Eye (tissue), 1 donor: ENCODE data around the gene ACOXL.

ENCODE experiments used
- DNase-seq: peaks from one replicate; pipeline ENCODE4 v3.0.0-alpha.2; 2015

The ACOXL gene

DNA sequence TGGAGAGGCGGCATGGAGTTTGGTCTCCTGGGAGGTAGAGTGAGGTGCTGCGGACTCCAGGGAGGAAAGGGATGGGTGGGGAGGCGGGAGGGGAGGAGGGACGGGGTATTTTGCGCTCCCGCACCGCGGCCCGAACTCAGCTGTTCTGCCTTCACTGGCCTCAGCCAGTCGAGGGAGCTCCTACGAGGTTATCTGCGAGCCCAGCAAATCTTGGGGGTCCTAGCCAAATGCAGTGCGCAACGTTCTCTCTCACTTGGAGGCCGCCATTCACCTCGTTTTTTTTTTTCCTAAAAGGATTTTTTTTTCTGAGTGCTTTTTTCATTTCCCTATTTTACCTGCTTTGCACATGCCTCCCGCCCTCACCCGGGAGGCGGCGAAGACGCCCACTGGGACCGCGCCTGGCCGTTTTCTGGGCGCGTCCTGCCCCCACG, 387.5 kb downstream of the ACOXL start:
- no peak for DNase-seq

DNA sequence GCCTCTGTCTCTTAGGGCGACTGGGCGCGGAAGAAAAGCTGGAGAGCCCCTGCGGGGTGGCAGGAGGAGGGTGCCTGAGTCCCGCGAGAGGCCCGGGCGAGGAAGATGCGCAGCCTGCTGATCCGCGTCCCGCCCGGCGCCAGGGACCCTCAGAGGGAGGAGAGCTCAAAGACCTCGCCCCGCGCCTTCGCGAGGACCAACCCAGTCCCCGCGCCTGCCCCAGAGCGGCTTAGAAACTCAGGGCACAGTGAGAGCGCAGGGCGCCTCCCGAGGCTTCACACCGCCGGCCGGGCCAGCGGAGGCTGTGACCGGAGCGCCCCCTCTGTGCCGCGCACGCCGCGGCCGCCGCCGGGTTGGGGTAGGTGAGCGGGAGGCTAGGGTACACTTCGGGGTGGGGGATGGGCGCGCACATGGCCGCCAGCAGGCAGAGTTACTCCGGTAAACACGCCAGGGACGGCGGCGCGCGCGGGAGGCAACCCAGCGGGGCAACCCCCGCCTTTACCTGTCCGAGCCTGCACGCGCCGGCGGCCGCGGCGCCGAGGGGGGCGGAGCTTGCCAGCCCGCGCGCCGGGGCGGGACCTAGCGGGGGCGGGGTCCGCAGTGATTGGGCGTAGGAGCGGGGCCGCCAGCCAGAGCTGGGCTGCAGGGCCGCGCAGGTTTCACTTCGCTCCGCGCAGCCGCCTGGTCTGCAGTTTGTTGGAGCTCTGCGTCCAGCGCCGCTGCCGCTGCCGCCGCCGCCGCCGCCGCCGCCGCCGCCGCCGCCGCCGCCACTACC, 388.1 kb downstream of the ACOXL start, which contains the start of gene BCL2L11:
Gene BCL2L11 (plus strand): TSS at position 662 of the 775 bp plus-strand sequence. CDS start 2,832 bp downstream, outside the sequence.
- DNase-seq = peak; percentile 95

DNA sequence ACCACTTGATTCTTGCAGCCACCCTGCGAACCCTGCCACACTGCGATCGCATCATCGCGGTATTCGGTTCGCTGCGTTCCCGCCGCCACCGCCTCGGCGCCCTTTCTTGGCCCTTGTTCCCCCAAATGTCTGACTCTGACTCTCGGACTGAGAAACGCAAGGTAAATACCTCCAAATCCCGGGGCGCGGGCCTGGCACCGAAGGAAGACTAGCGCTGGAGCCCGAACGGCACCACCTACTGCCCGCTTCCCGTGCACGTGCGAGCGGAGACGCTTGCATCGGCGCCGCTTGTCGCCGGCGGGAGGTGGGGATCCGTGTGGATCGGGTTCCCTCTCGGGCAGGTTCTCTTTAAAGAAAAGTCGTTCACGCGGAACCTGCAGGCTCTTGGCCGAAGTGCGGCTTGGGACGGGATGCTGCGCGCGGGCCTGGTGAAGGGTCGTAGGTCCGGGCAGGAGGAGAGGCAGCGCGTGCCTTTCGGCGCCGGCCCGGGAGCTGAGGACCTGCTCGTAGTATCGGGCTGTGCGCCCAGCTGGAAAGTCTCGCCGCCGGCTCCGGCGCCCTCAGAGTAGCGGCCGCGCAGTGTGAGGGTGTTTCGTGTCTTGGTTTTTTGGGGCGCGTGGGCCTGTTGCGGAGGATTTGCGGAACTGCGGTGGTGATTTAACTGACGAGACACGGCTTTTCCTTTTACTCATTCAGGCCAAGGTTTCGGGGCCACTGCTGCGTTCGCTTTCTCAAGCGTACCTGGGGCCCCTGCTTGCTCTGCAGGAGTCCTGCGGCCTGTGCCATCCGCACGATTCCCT, 388.9 kb downstream of the ACOXL start:
- peak; percentile 86 for DNase-seq

DNA sequence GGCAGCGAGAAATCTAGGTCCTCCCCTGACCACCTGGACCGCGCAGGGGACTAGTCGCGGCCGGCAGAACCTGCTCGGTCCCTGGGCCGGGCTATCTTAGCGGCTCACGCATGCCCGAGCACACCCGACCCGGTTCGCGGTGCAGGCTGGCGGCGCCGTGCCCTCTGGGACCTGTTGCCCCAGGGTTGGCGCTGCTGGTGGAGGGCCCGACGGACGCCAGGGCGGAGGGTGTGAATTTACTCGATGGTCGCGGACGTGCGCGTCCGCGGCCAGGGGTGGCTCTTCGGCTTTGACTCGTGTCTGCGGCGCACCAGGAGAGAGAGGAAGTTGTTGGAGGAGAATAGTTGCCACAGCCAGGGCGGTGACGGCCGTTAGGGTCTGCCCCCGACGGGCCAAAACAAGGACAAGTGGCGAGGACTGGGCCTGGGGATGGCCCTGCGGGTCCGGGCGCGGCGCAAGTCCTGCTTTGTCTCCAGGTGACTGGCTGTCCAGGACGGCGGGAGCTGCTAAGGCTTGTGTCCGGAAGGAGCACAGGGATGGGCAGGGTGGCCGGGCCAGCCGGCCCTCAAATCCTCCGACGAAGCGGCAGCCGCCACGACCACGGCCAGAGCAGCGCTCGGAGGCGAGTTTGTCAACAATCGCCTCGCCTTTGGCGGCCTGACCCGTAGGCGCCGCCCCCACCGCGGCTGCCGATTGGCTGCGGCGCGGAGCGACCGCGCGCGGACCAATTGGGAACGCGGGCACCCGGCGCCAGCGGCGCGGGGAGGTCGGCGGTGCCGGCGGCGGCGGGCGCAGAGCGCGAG, 389.7 kb downstream of the ACOXL start:
- peak; percentile 95 for DNase-seq

DNA sequence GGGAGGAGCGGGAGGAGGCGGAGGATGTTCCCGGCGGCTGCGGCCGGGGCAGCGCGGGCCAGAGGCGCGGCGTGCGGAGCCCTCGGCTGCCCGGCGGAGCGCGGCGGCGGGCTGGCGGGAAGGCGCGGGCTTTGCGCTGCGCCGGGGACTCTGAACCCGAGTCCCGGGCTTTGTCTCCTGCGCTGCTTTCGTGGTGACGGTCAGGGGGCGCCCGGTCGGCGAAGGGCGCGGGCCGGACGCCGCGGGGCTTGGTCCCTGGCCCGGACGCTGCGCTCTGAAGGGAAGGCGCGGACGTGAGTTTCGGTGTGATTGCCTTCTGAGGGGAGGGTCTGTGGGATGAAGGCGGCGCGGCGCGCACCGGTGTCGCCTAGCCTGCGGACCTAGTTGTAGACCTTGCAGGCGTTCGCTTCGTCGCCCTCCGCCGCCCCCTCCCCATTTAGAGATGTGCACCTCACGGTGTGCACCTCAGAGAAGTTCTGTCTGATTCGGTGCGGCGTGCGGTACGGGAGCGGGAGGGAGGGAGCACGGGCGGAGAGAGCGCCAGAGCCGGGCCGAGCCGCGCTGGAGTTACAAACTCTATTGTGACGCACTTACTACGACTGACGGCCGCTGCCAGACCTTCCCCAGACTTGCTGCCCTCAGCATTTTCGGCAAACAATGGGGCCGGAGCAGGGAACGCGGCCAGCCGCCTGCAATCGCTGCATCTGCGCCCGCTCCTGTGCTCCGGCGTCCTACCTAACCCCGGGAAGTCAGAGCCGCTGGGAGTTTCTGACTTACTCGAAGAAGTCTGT, 390.5 kb downstream of the ACOXL start:
- DNase-seq = peak; percentile 90

DNA sequence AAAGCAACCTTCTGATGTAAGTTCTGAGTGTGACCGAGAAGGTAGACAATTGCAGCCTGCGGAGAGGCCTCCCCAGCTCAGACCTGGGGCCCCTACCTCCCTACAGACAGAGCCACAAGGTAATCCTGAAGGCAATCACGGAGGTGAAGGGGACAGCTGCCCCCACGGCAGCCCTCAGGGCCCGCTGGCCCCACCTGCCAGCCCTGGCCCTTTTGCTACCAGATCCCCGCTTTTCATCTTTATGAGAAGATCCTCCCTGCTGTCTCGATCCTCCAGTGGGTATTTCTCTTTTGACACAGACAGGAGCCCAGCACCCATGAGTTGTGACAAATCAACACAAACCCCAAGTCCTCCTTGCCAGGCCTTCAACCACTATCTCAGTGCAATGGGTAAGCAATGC, 391.4 kb downstream of the ACOXL start:
- DNase-seq = no peak

DNA sequence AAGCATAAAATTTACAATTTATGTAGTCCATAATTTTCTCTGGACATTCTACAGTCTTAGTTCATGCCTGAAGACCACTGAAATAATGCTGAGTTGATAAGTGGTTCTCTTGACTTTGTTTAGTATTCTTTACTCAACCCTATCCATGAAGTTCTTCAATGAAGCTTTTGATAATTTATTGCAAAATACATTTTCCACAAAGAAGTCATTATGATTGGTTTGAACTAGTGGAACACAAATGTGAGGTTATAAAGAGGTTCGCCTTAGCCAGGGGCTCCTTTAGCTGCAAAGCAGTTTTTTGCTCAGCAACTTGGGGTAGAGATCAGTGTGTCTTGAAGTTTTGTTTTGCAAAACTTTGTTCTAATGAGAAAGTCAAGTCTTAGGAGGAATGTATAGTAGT, 394.2 kb downstream of the ACOXL start:
- no peak for DNase-seq

DNA sequence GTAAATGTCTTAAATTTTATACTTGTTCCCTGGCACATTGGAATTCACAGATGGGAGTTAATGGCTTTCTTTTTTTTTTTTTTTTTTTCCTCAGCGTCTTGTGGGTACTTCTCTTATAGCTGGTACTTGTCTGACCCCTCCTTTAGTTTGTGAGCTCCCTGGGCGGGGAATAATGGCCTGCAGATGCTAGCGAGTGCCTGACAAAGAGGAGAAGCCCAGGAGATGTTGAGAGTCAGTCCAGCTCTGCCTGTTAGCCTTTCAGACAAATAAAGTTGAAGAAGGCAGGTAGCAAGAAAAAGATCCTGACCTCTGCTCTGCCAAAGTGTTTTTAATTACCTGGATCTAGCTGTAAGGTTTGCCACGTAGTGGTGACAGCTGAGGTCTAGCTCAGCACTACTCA, 395.0 kb downstream of the ACOXL start:
- DNase-seq = no peak

DNA sequence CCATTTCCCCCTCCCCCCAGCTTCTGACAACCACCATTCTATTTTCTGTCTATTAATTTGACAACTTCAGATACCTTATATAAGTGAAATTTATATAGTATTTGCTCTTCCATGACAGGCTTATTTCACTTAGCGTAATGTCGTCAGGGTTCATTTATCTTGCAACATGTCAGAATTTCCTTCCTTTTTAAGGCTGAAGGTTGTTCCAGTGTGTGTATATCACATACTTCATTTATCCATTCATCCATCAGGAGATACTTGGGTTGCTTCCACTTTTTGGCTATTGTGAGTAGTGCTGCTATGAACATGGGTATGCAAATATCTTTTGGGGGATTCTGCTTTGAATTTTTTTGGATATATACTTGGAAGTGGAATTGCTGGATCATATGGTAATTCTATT, 395.7 kb downstream of the ACOXL start:
- no peak for DNase-seq

DNA sequence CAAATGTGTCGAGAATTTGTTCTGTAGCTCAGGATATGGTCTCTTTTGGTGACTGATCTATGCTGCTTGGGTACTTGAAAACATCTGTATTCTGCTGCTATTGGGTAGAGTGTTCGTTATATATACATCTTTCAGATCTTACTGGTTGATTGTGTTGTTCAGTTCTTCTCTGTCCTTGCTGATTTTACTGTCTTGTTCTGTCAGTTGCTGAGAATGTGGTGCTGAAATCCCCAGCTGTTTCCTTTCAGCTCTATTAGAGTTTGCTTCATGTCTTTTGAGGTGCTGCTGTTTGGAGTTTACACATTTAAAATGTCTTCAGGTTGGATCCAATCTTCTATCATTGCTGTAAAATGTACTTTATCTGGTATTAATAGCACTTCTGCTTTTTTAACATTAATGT, 401.2 kb downstream of the ACOXL start:
- DNase-seq = no peak

DNA sequence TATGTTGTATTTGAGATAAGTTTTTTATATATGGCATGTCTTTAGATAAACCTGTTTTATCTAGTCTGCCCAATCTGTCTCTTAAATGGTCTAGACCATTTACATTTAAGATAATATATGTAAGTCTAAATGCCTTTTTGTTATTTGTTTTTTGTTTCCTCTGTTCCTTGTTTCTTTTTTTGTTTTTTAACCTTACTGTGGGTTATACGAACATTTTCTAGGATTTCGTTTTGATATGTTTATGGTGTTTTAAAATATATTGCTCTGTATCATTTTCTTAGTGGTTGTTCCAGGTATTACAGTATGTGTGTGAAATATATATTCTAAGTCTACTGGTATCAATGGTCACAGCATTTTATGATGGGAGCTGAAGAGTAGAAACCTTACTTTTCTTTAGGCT, 401.7 kb downstream of the ACOXL start:
- no peak for DNase-seq

DNA sequence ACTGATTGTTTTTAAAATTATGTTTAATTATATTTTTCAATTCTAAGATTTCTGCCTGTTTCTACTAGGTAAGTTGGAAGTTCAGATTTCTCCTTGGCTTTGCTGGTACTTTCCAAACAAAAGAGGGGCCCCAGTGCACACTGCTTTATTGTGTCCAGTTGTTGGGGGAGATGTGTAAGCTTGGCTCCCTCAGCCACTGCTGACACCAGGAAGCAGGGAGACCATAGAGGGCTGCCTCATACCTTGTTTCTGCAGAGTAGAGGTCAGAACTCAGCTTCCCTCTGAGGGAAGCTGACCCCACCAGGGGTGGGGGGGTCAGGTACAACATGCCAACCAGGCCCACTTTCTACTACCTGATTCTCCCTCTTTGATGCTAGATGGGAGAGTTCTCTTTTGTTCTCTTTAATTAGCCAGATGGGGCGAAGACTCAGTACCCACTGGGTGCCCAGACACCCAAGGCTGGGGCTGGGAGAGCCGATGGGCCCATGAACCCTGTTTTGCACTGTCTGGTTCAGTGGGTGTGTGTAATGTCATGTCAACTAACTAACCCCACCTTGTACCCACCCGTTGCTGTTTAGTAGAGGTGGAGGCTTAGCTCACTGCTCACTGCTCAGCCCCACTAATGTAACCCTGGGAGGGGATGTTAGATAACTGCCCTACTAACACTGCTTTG, 403.0 kb downstream of the ACOXL start:
- no peak for DNase-seq

DNA sequence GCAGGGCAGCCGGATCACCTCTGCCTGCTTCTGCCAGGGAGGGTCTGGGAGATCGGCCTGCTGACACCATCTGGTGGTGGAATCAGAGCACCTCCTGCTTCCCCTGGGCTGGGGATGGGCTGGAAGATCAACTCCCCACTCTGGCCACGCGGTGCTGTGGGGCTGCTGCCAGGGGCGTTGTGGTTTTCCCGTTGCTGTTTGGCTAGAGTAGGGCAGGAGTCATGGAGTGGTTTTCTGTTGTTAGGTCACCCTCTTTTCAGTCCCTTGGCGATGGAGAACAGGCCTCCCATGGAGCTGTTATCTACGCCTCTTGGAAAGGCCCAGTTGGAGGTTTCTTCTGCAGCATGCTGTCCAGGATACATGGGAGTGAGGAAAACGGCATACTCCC, 403.5 kb downstream of the ACOXL start:
- DNase-seq = no peak

DNA sequence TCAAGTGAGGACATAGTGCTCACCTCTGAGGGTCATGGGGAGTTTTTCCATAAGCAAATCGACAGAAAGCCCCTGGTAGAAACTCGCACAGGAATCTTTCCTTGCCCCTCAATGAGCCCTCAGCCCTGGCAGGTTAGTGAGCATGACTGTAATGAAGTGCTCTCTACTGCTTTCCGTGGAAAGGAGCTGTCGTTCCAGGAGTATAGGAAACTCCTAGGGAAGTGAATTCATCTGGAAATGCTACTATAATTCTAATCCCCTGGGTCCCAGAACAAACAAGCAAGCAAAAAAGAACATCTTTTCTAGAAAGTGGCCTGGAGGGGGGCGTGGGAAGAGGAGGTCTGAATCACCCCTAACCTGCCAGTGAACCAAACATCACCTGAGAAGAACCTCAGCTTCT, 406.5 kb downstream of the ACOXL start:
- DNase-seq = no peak

DNA sequence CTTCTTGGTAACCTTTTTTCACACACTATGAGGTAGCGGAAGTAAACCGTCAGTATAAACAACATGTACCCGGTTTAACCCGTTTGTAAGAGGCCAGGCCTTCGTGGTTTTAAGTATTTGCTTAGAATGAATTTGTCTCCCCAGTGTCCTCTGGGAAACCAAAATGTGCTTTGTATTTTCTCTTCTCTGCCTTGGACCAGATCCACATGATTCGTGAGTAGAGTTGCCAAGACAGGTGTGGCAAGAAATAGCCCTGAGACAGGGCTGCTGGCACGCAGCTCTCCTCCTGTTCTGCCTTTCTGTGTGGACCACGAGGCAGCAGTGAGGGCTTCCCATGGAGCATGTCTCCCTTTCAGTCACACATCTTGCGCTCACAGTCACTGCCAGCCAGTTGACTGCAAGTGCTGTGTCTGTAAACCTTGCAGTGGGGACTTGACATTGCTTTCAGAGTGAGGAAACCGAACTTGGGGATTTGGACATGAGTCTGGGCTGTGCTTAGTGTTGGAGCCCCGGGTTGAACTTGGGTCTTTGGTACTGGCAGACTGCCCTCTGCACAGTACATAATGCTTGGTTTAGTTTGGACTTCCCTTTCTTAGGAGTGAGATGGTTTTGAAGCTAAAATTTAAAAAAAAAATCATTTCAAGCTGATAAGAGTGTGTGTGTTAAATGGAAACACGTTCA, 407.4 kb downstream of the ACOXL start:
- DNase-seq = no peak

DNA sequence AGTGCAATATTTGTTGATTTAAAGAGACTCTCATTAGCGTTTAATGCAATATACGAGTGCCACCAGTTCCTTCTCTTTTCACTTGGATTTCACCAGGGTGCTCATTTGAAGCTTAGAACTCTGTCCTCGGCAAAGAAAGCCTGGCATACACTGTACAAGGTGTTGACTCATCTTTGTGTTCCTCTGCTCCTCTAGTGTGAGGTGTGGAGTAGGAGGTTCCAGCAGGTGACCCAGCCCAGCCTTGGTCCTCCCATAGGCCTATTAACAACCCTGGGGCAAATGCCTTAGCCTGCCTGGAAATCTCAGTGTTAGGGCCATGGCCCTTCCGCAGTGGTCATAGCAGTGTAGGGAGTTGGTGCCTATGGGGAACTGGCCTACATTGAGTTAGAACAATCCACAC, 408.4 kb downstream of the ACOXL start:
- no peak for DNase-seq

DNA sequence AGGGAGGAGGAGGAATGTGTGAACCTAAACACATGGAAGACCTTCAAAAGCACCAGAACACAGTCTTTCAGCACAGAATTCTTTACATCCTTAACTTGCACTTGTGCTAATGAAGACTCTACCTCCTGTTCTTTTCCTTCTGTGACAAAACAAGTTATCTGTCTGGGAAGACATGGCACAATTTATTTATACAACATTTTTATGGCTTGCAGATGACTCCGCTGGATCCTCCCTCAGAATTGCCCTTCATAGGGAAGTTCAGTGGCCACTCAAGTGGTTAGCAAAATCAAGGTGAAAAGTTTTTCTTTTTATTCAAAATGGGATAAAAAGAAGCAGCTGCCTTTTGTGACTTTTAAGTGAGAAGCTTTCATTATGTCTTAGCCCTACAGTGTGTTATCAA, 409.7 kb downstream of the ACOXL start:
- no peak for DNase-seq

DNA sequence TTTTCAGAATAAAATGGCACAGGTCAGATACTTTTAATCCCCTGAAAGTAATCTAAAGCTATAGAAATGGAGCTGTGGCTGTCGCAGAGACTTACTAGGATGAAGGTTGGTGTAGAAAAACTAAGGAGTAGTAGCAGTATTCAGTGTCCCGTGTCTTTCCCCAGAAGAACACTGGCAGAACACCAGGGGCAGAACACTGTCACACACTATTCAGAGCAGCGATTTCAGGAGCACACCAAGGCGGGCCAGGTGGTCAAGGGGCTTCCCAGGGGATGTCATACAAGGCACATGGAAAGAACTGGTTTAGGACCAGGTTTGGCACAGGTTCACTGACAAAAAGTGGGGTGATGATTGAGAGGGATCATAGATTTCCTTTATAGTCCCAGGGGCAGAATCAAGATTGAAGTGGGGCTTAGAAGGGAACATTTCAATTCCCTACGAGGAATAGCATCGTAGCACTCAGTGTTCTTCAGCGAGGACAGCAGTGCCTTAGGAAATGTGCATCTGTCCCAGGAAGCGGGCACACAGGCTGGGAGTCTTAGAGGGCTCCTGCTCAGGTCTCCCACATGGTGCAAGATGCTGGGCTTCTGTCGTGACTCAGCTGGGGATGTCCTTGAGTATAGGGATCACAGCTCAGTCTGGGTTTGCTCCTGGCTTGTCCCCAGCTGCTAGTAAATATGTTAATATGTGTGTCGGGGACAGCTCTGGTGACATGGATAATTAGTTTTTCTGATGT, 410.9 kb downstream of the ACOXL start:
- DNase-seq = no peak

DNA sequence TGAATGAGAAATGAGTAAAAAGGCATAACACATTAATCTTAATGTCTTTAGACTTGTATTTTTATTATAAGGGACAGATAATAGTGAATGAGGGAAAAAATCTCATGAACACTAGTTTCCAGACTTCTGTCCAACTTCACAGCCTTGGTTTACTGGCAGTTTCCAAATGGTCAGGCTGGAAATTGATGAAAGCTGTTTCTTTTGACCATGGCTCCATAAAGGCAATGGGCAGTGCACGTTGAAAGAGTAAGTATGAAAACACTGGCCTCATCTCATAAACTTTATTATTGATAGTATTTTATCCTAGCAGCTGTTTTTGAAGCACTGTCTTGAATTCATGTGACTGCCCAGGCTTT, 411.4 kb downstream of the ACOXL start:
- no peak for DNase-seq

DNA sequence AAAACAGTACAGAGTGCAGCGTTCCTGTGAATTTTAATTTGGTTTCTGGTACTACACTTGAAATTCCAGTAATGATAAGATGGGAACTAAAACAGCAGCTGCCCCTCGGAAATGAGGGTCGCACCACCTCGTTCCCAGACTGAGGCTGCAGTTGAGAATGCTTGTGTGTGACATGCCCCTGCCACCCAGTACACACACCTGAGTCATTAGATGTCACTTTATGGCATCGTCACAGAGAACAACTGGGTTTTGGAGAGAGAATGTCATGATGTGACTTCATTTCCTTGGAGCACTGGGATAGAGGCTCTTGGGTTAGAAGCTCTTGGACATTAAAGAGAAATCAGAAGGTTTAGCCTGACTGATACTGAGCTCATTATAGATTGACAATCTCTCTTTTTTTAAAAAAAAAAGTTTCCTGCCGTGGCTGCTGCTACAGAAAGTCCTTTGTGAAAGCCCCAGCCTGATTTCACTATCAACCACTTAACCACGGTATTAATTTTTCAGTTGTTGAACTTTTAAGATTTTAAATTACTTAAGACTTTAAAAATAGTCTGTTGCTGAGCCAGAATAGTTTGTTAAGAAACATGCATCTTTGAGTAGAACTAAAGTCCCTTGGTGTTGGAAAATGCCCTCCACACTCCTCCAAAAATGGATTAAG, 412.9 kb downstream of the ACOXL start:
- DNase-seq = no peak
